ACC112 (cell line): ENCODE results near the gene RASAL1.

Experiments
- H2AFZ ChIP-seq: fragments of 200-600 bp; sonication (generic); one replicate; pipeline ENCODE4 v1.6.0; 2017; ENCODE audit warnings: antibody characterized with exemption, low read length; ENCODE audit not compliant: unreplicated experiment
- H3K27ac ChIP-seq: fragments of 200-600 bp; sonication (generic); 2 replicates; pipeline ENCODE4 v1.5.1; 2014; ENCODE audit warnings: low read depth, mild to moderate bottlenecking, antibody characterized with exemption, low read length, moderate library complexity
- H3K27me3 ChIP-seq: fragments of 200-600 bp; sonication (generic); 2 replicates; pipeline ENCODE4 v1.6.1; 2014; ENCODE audit warnings: mild to moderate bottlenecking, antibody characterized with exemption, low read length, moderate library complexity, mixed read lengths; ENCODE audit not compliant: insufficient read depth
- H3K36me3 ChIP-seq: fragments of 200-600 bp; sonication (generic); 2 replicates; pipeline ENCODE4 v1.6.1; 2016; ENCODE audit warnings: mild to moderate bottlenecking, antibody characterized with exemption, low read length, moderate library complexity, mixed read lengths; ENCODE audit not compliant: insufficient read depth
- H3K4me1 ChIP-seq: fragments of 200-600 bp; sonication (generic); one replicate; pipeline ENCODE4 v1.6.1; 2016; ENCODE audit warnings: low read length, mixed read lengths; ENCODE audit not compliant: insufficient read depth, unreplicated experiment, control insufficient read depth
- H3K4me3 ChIP-seq: fragments of 200-600 bp; sonication (generic); 2 replicates; pipeline ENCODE4 v1.5.1; 2014; ENCODE audit warnings: mild to moderate bottlenecking, low read depth, low read length
- H3K79me2 ChIP-seq: fragments of 200-600 bp; sonication (generic); one replicate; pipeline ENCODE4 v1.6.0; 2016; ENCODE audit warnings: low read length; ENCODE audit not compliant: control insufficient read depth, unreplicated experiment, insufficient read depth

Gene RASAL1

DNA sequence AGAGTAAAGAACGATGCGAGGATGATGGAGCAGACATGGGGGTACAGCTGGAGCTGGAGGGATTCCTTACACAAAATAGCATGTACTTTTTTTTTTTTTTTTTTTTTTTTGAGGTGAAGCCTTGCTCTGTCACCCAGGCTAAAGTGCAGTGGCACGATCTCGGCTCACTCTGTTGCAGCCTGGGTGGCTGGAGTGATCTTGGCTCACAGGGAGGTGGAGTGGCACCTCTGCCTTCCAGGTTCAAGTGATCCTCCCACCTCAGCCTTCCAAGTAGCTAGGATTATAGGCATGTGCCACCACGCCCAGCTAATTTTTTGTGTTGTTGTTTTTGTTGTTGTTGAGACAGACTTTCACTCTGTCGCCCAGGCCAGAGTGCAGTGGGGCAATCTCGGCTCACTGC lies 5.1 kb upstream of the RASAL1 start:
- H2AFZ ChIP-seq: no peak overlapping the region
- H3K4me3 ChIP-seq: no peak overlapping the region
- H3K27ac ChIP-seq: no peak overlapping the region
- peaks cover 3% of the 10 kb centered on the region for H3K4me1 ChIP-seq
- H3K36me3 ChIP-seq: no peaks in the 10 kb centered on the region
- no peaks in the 10 kb centered on the region for H3K79me2 ChIP-seq
- H3K27me3 ChIP-seq: peaks cover 13% of the 10 kb centered on the region

DNA sequence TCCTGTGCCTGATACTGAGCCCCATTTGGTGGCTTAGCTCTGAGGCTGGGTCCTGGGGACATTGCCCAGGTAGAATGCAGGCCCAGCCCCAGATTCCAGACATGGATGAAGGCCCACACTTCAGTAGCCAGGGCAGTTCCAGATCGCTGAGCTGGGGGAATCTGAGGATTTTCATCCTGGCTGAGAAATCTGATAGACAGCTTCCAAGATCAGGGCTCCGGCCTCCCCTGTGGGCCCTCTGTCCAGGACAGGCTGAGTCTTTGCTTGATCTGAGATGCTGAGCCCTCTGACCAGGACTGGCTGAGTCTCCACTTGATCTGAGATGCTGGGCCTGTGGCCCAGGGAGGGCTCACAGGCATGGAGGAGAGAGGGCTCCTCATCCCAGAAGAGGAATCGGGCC lies 3.3 kb upstream of the RASAL1 start:
- H3K79me2 ChIP-seq: no peaks in the 10 kb centered on the region
- H3K4me3 ChIP-seq: no peak overlapping the region
- peaks cover 3% of the 10 kb centered on the region for H3K4me1 ChIP-seq
- peaks cover 21% of the 10 kb centered on the region for H3K27me3 ChIP-seq
- no peak overlapping the region for H3K27ac ChIP-seq
- H3K36me3 ChIP-seq: no peaks in the 10 kb centered on the region
- no peak overlapping the region for H2AFZ ChIP-seq

DNA sequence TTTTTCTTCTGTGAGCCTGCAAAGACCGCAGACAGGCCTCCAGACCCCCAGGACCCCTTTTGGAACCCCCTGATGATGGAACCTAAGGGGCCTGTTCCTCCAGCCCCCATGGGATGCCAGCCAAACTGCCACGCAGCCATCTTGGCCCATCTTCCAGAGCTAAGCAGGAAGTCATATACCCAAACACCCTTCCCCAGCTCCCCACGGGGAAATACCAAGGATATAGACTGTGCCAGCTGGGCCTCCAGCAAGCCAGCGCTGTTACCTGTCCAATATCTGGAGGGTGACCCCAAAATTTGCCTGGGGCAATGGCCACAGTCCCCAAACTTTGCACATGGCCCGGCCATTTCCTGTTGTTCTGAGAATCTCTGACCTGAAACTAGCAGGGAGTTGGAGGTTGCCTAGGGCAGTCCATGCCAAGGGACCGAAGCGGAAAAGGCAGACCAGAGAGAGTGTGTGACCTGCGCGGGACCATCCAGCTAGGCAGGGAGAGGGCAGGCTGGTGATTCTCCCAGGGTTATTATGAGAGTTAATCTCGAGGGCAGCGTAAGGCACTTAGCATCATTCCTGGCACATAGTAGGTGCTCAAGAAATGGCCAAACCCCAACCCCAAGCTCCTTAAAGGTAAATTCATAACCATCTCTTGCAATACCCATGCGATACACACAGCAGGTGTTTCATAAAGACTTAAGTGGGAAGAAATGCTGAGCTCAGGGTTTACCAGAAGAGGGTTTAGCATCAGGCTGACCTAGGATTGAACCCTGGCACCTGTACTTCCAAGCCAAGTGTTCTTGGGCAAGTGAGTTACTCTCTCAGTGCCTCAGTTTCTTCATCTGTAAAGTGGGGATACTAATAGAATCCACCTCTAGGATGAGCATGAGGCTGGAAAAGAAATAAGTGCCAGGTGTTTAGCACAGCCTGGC lies 2.6 kb upstream of the RASAL1 start:
- Histone ChIP-seq H3K4me1 (peaks cover 3% of the 10 kb centered on the region), H3K79me2 (no peaks in the 10 kb centered on the region), H3K27ac (no peak overlapping the region), H3K4me3 (no peak overlapping the region), H3K36me3 (no peaks in the 10 kb centered on the region), H3K27me3 (peaks cover 21% of the 10 kb centered on the region), H2AFZ (no peak overlapping the region)

DNA sequence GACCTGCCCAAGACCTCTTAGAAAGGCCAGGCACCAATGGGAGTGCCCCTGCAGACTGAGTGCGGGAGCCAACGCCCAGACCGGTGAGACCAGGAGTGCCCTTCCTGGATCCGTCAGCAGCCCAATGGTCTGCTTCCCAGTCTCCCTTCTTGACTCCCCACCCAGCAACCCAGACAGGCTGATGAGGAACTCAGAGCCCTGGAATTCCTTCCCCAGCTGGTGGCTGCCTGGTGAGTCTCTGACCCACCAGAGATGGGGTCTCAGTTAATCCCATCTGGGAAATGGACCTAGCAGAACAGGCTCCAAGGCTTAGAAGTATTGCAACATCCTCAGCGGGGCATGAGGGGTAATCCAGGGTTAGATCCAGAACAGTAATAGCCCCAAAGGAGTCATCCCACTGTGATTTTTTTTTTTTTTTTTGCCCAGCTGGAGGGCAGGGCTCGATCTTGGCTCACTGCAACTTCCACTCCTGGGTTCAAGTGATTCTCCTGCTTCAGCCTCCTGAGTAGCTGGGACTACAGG lies 1.5 kb upstream of the RASAL1 start:
- Histone ChIP-seq H3K79me2 (no peaks in the 10 kb centered on the region), H3K36me3 (no peaks in the 10 kb centered on the region), H2AFZ (no peak overlapping the region), H3K4me1 (peaks cover 3% of the 10 kb centered on the region), H3K27ac (no peak overlapping the region), H3K4me3 (no peak overlapping the region), H3K27me3 (peaks cover 27% of the 10 kb centered on the region)

DNA sequence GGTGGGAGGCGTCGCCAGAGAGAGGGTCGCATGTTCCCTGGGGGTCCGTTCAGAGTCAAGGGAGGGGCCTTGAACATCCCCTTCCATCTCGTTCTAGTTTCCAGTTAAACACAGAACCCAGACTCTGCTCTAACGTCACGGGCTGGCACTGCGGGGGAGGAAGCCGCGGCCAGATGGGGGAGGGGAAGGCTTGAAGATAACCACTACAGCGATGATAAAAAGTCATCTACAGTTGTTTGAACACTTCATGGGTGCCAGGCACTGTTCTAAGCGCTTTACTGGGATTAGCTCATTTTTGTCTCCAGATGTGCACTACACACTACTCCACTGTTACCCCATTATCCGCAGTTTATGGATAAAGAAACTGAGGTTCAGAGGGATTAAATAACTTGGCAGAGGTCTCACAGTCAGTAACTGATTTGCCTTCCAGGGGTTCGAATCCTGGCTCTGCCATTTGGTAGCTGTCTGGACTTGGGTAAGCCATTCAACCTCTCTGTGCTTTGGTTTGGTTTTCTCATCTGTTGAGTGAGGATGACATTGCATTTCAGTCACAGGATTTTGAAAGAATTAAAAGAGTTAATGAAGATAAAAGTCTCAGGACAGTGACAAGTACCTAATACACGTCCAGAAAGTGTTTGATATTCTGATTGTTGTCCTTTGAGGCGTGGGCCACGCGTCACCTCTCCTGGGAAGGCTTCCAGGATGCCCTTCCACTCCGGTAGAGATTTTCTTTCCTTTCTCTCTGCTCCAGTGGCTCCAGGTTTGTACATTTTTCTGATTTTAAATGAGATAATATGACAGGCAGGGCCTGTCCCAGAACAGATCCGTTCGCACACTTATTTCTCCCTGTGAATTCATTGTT lies 798 bp upstream of the RASAL1 start:
- Histone ChIP-seq H3K36me3 (no peaks in the 10 kb centered on the region), H2AFZ (no peak overlapping the region), H3K79me2 (no peaks in the 10 kb centered on the region), H3K4me1 (peaks cover 3% of the 10 kb centered on the region), H3K27ac (no peak overlapping the region), H3K27me3 (peaks cover 27% of the 10 kb centered on the region), H3K4me3 (no peak overlapping the region)

DNA sequence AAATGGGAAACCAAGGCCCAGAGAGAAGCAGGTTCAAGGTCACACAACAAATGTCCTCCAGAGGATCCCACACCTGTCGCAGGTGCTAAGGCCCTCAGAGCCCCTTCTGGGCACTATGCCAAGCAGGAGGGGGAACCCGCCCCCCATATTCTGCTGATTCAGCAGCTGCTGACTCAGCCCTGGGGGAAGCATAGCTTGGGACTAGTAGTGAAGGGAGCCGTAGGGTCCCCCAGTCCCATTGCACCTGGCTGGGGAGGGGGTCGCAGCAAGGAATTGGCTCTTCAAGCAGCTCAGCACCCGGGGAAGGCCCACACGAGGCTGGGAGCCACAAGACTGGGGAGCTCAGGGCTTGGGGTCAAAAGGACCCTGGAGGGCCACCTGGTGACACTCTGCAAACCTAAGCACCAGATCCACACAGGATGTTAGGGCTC lies 1.0 kb downstream of the RASAL1 start:
- no peak overlapping the region for H3K4me3 ChIP-seq
- peaks cover 3% of the 10 kb centered on the region for H3K4me1 ChIP-seq
- no peaks in the 10 kb centered on the region for H3K79me2 ChIP-seq
- no peak overlapping the region for H3K27ac ChIP-seq
- no peaks in the 10 kb centered on the region for H3K36me3 ChIP-seq
- H2AFZ ChIP-seq: no peak overlapping the region
- peaks cover 27% of the 10 kb centered on the region for H3K27me3 ChIP-seq

DNA sequence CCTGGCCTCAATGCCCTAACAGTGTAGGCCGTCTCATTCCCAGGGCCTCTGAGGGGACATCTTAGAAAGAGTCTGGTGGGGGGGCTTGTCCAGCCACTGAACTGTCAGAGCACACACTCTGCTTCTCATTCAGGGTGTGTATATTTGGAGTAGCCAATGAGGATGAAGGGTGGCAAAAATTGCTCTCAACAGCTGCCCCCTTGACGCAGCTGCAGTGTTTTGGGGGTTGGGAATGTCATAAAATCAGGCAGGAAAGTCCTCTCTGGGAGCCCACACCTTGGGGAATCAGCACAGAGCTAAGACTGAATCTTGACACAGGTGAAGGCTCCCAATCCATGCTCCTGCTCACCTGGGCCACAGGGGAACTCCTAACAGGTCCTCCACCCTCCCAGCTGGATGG lies 1.5 kb downstream of the RASAL1 start:
- Histone ChIP-seq H2AFZ (no peak overlapping the region), H3K79me2 (no peaks in the 10 kb centered on the region), H3K36me3 (no peaks in the 10 kb centered on the region), H3K4me3 (no peak overlapping the region), H3K4me1 (peaks cover 3% of the 10 kb centered on the region), H3K27ac (no peak overlapping the region), H3K27me3 (peaks cover 27% of the 10 kb centered on the region)

DNA sequence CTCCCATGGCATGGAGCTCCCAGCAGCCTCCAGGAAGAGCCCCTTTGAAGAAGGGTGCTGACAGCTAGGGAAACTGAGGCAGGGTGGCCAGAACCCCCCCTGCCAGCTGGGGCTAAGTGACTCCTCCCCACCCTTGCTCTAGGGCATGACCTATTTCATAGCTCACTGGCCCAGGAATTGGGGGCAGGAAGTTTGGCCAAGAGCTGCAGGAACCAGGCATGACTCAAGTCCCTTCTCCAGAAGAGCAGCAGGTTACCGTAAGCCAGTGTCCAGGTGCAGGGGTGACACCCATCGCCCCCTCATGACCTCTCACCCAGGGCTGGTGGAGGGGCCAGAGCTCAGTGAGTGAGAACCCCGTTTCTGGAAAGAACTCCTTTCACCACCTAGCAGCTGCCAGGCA lies 1.9 kb downstream of the RASAL1 start:
- Histone ChIP-seq H3K36me3 (no peaks in the 10 kb centered on the region), H3K79me2 (no peaks in the 10 kb centered on the region), H3K4me3 (no peak overlapping the region), H3K27me3 (peaks cover 27% of the 10 kb centered on the region), H3K27ac (no peak overlapping the region), H3K4me1 (peaks cover 3% of the 10 kb centered on the region), H2AFZ (no peak overlapping the region)

DNA sequence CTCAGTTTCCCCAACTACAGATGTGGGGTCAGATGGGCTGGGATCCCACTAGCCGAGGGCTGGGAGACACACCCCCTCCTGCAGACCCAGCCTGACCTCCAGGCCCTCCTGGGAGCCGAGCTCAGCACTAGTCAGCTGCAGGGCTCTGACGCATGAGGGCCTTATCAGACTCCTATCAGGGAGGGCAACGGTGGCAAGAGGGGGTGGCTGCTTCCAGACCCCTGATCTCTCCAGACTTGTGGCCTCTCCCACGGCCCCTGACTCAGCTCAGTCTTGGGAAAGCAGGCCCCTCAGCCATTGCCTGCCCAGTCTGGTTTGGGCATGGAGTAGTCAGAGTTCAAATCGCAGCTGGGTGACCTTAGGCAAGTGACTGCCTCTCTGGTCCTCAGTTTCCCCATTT lies 2.5 kb downstream of the RASAL1 start:
- H3K36me3 ChIP-seq: no peaks in the 10 kb centered on the region
- H3K4me3 ChIP-seq: no peak overlapping the region
- H3K27ac ChIP-seq: no peak overlapping the region

DNA sequence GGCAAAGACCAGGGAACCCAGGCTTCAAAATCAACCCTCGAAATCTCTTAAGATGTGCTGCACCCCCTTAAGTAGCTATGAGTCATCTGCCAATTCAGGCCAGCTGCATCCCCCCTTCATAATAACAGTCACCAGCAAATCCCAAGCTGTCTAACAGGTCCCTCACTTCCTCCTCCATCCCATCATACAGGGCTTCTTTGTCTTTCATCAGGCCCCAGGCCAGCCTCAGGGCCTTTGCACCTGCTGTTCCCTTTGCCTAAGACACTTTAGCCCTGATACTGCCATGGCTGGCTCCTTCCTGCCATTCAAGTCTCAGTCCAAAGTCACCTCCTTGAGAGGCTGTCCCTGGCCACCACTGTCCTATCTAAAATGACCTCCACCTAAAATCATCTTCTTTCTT lies 4.0 kb downstream of the RASAL1 start:
- H3K27me3 ChIP-seq: peaks cover 33% of the 10 kb centered on the region
- H3K79me2 ChIP-seq: no peaks in the 10 kb centered on the region
- no peak overlapping the region for H2AFZ ChIP-seq
- H3K4me1 ChIP-seq: peaks cover 3% of the 10 kb centered on the region
- no peak overlapping the region for H3K4me3 ChIP-seq
- no peak overlapping the region for H3K27ac ChIP-seq
- no peaks in the 10 kb centered on the region for H3K36me3 ChIP-seq

More for the DNA sequence above, 2.5 kb downstream of the RASAL1 start:
- Histone ChIP-seq H3K4me1 (peaks cover 3% of the 10 kb centered on the region), H3K27me3 (peaks cover 27% of the 10 kb centered on the region), H2AFZ (no peak overlapping the region), H3K79me2 (no peaks in the 10 kb centered on the region)
